CD14-positive monocyte (primary cell): ENCODE results near the gene PCSK4. TPM values are rescaled to one million over a fixed set of nuclear protein-coding genes. Genes with fewer than 3 reads are reported as not detected.
"Not testable (repeated sequence)": the region's sequence is repeated elsewhere in the genome, so short reads cannot be mapped to it uniquely, and the experiment has no call there.

ENCODE experiments used
- DNase-seq, 3 donors: peaks; one replicate each; pipeline ENCODE4 v3.0.0-alpha.2; 2011 to 2022
- H2AFZ ChIP-seq: 2 replicates; pipeline ENCODE4 v1.6.0; 2012; ENCODE audit warnings: mild to moderate bottlenecking, low read depth, low read length, inconsistent platforms; ENCODE audit not compliant: insufficient read depth, poor library complexity, severe bottlenecking
- H3K27ac ChIP-seq, 2 donors: 1 replicate in 1 of 2; 2 replicates in 1 of 2; pipeline ENCODE4 v1.5.1; 2012 to 2013; ENCODE audit warnings: low read length in 2 of 2, control low read depth in 1 of 2, inconsistent platforms in 1 of 2, low read depth in 1 of 2, mild to moderate bottlenecking in 1 of 2
- H3K27me3 ChIP-seq, 2 donors: one replicate each; pipeline versions ENCODE4 v1.6.0 to v1.6.1; 2011 to 2013; ENCODE audit warnings: low read length in 2 of 2; ENCODE audit not compliant: control insufficient read depth in 2 of 2, insufficient read depth in 2 of 2
- H3K36me3 ChIP-seq, 2 donors: replicated peaks in 1 of 2; 1 replicate in 1 of 2; 2 replicates in 1 of 2; pipeline versions ENCODE4 v1.5.1 to v1.6.1; 2012 to 2013; ENCODE audit warnings: low read length in 2 of 2, control low read depth in 1 of 2, inconsistent platforms in 1 of 2, mild to moderate bottlenecking in 1 of 2; ENCODE audit not compliant: insufficient read depth in 2 of 2, control insufficient read depth in 1 of 2
- H3K4me1 ChIP-seq, 2 donors: 1 replicate in 1 of 2; 2 replicates in 1 of 2; pipeline versions ENCODE4 v1.5.1 to v1.6.1; 2012 to 2013; ENCODE audit warnings: low read length in 2 of 2, control low read depth in 1 of 2, inconsistent platforms in 1 of 2, mild to moderate bottlenecking in 1 of 2, moderate library complexity in 1 of 2; ENCODE audit not compliant: insufficient read depth in 2 of 2, control insufficient read depth in 1 of 2
- H3K4me2 ChIP-seq: replicated peaks from 2 replicates; pipeline ENCODE3; 2012; ENCODE audit warnings: low read length, moderate library complexity, mild to moderate bottlenecking; ENCODE audit not compliant: poor library complexity, severe bottlenecking; ENCODE audit errors: extremely low read depth
- H3K4me3 ChIP-seq, 3 experiments: fragments of 200-600 bp in 1 of 3; sonication (generic) in 1 of 3; replicated peaks in 1 of 3; 1 replicate in 2 of 3; 2 replicates in 1 of 3; pipeline ENCODE4 v1.5.1; 2011 to 2013; ENCODE audit warnings: low read length in 3 of 3, mild to moderate bottlenecking in 3 of 3, control low read depth in 2 of 3, low read depth in 2 of 3, inconsistent platforms in 1 of 3, moderate library complexity in 1 of 3
- H3K79me2 ChIP-seq: 2 replicates; pipeline ENCODE4 v1.6.0; 2012; ENCODE audit warnings: mild to moderate bottlenecking, control low read depth, inconsistent platforms, low read length, moderate library complexity; ENCODE audit not compliant: insufficient read depth
- H3K9ac ChIP-seq: 2 replicates; pipeline ENCODE4 v1.6.0; 2017; ENCODE audit warnings: low read length, mild to moderate bottlenecking; ENCODE audit not compliant: insufficient read depth, poor library complexity, severe bottlenecking
- H3K9me3 ChIP-seq, 2 donors: replicated peaks in 1 of 2; 1 replicate in 1 of 2; 2 replicates in 1 of 2; pipeline versions ENCODE4 v1.5.1 to v1.6.1; 2012 to 2013; ENCODE audit warnings: low read length in 2 of 2, control low read depth in 1 of 2; ENCODE audit not compliant: control insufficient read depth in 1 of 2, insufficient read depth in 1 of 2
- H4K20me1 ChIP-seq: 2 replicates; pipeline ENCODE4 v1.6.0; 2012; ENCODE audit warnings: mild to moderate bottlenecking, low read length, control low read depth, moderate library complexity; ENCODE audit not compliant: insufficient read depth
- H3K27ac Mint-ChIP-seq, 7 donors: one replicate each; pipeline ENCODE4 v1.8.0; 2020; ENCODE audit warnings: mild to moderate bottlenecking in 7 of 7, mixed read lengths in 7 of 7, moderate library complexity in 6 of 7, inconsistent platforms in 2 of 7
- H3K27me3 Mint-ChIP-seq, 3 donors: one replicate each; pipeline ENCODE4 v1.8.0; 2021 to 2022; ENCODE audit warnings: low read depth in 3 of 3, mild to moderate bottlenecking in 3 of 3, mixed read lengths in 3 of 3, moderate library complexity in 3 of 3, inconsistent platforms in 1 of 3
- H3K36me3 Mint-ChIP-seq, 2 donors: one replicate each; pipeline ENCODE4 v1.8.0; 2020; ENCODE audit warnings: mixed read lengths in 2 of 2, inconsistent platforms in 1 of 2, mild to moderate bottlenecking in 1 of 2
- H3K4me1 Mint-ChIP-seq: one replicate; pipeline ENCODE4 v1.8.0; 2020; ENCODE audit warnings: mild to moderate bottlenecking, mixed read lengths
- H3K4me3 Mint-ChIP-seq, 2 donors: one replicate each; pipeline ENCODE4 v1.8.0; 2020; ENCODE audit warnings: mild to moderate bottlenecking in 2 of 2, mixed read lengths in 2 of 2, moderate library complexity in 1 of 2
- H3K9me3 Mint-ChIP-seq, 7 donors: one replicate each; pipeline ENCODE4 v1.8.0; 2020 to 2022; ENCODE audit warnings: mixed read lengths in 7 of 7, mild to moderate bottlenecking in 6 of 7, moderate library complexity in 6 of 7, inconsistent platforms in 2 of 7
- CTCF ChIP-seq: fragments of 200-600 bp; IDR thresholded peaks from one replicate; pipeline ENCODE4 v1.8.0; 2022; ENCODE audit warnings: antibody characterized with exemption, mild to moderate bottlenecking
- WGBS: methylation state at CpG from one replicate; pipeline ENCODE4 v1.1.5; 2013; ENCODE audit warnings: missing lambda C conversion rate; ENCODE audit not compliant: insufficient coverage; 5-methylcytosine and 5-hydroxymethylcytosine counted together
- intact Hi-C, 2 donors: fragments of 100-400 bp; cut with micrococcal nuclease; formaldehyde crosslinking; loops; one replicate each; pipeline versions ENCODE4 v1.15.0 to v1.15.1; 2023
- polyA plus RNA-seq, 3 donors: library from polyadenylated mRNA; depleted of rRNA in 1 of 3; unstranded in 2 of 3; stranded (reverse) in 1 of 3; fragments of 300-500 nt in 2 of 3; fragments of >200 nt in 1 of 3; fragmentation: Illumina TruSeq in 2 of 3; gene quantifications; 1 replicate in 2 of 3; 2 replicates in 1 of 3; pipeline ENCODE4 v1.2.3, GENCODE V29; 2012 to 2021

The PCSK4 gene
- polyA plus RNA-seq, 3 donors, result 0.34 to 1.0 TPM; not detected in 1

GRCh38 chr19:1502433-1503088 is 12.4 kb upstream of the PCSK4 start:
- Histone ChIP-seq H3K4me2 (no peak overlapping the region), H3K27me3 (peaks cover 3 to 21% of the 10 kb centered on the region in 2 donors), H3K4me1 (peaks cover 3% of the 10 kb centered on the region in 2 donors), H3K79me2 (no peaks in the 10 kb centered on the region), H4K20me1 (no peaks in the 10 kb centered on the region), H2AFZ (no peak overlapping the region), H3K36me3 (no peaks in the 10 kb centered on the region), H3K27ac (no peak overlapping the region), H3K9ac (no peak overlapping the region), H3K9me3 (peaks cover 4 to 20% of the 10 kb centered on the region in 2 donors), H3K4me3 (no peak overlapping the region)
- 71% methylated on average over 5 of the region's 14 CpGs for WGBS
- Mint-ChIP-seq H3K27me3 (peaks cover 28 to 43% (median 39%) of the 10 kb centered on the region in 3 donors), H3K36me3 (no peaks in the 10 kb centered on the region), H3K27ac (peak overlapping the region in 1 of 7 donors; percentile 50), H3K4me1 (peaks cover 3% of the 10 kb centered on the region), H3K9me3 (peaks cover 6 to 32% (median 18%) of the 10 kb centered on the region in 7 donors), H3K4me3 (peak overlapping the region in 1 of 2 donors; percentile 48)
- TF ChIP-seq CTCF, result no peak
- intact Hi-C loops, result no loop called here
- no peak for DNase-seq

- H3K79me2 ChIP-seq, result no peaks in the 10 kb centered on the region
- DNase-seq, result no peak
- no peaks in the 10 kb centered on the region for H3K36me3 ChIP-seq
- H3K4me1 Mint-ChIP-seq, result peaks cover 2% of the 10 kb centered on the region
- H3K9ac ChIP-seq, result no peak overlapping the region
- no peak overlapping the region for H2AFZ ChIP-seq
- H3K4me3 ChIP-seq, result no peak overlapping the region
- no peak overlapping the region for H3K4me2 ChIP-seq
- TF ChIP-seq CTCF, result no peak
- H3K4me1 ChIP-seq, result no peaks in the 10 kb centered on the region
- H3K9me3 Mint-ChIP-seq, result peaks cover 1 to 20% (median 10%) of the 10 kb centered on the region in 7 donors
- H3K4me3 Mint-ChIP-seq, result no peak overlapping the region
- peaks cover 0 to 8% of the 10 kb centered on the region in 2 donors for H3K9me3 ChIP-seq
- H3K27me3 ChIP-seq, result peaks cover 3 to 21% of the 10 kb centered on the region in 2 donors
- H3K36me3 Mint-ChIP-seq, result no peaks in the 10 kb centered on the region
- no peak overlapping the region for H3K27ac ChIP-seq
- intact Hi-C loops, result no loop called here
- H3K27ac Mint-ChIP-seq, result no peak overlapping the region
- H3K27me3 Mint-ChIP-seq, result peaks cover 30 to 45% (median 43%) of the 10 kb centered on the region in 3 donors
- 100% methylated on average over 2 of the region's 9 CpGs for WGBS
- H4K20me1 ChIP-seq, result no peaks in the 10 kb centered on the region
Observed at GRCh38 chr19:1501200-1501595, 11.0 kb upstream of the PCSK4 start.

- H3K27ac Mint-ChIP-seq, H4K20me1 ChIP-seq, H3K4me1 ChIP-seq, H3K9me3 ChIP-seq, H3K4me3 ChIP-seq, H3K79me2 ChIP-seq, DNase-seq, H3K4me2 ChIP-seq, H3K4me3 Mint-ChIP-seq, H3K36me3 Mint-ChIP-seq, intact Hi-C loops, H3K36me3 ChIP-seq, H3K4me1 Mint-ChIP-seq, H2AFZ ChIP-seq, H3K27ac ChIP-seq, H3K9ac ChIP-seq: not testable (repeated sequence)
- Mint-ChIP-seq H3K9me3 (peaks cover 0 to 13% (median 2%) of the 10 kb centered on the region in 7 donors), H3K27me3 (peaks cover 29 to 37% (median 31%) of the 10 kb centered on the region in 3 donors)
- WGBS, result no CpG with 5 or more reads among the region's 34 CpGs
- H3K27me3 ChIP-seq, result peaks cover 3 to 15% of the 10 kb centered on the region in 2 donors
Observed at GRCh38 chr19:1499231-1499630, 9.1 kb upstream of the PCSK4 start.
